ENCODE data around the gene IQSEC3.

DNA sequence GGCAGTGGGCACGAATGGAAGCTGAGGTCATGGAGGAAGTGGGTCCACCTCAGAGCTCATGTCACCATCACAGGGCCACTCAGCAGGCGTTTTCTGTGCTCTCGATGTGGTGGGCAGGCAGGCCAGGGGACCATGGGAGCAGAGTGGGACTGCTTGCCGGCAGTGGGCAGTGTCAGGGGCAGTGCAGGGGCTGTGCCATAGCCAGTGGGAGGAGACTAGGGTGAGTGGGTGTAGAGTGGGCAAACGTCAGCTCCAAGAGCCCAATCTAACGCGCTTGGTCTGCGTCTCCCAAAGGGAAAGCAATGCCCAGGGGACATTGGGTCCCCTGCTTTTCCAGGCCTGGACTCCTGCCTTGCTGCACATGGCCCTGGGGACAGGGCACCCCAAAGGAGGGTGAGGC lies 89.1 kb downstream of the IQSEC3 start:
- TF ChIP-seq POLR2A (IDR thresholded peaks at IDR 0.05; ENCODE audit: low read depth, low read length) (no peak), POLR2AphosphoS5 (IDR thresholded peaks at IDR 0.05; ENCODE audit: low read depth, low read length) (no peak), TAF1 (IDR thresholded peaks at IDR 0.05; ENCODE audit: borderline replicate concordance, low read depth, low read length) (no peak)
